ENCODE measurements around the gene CCR1.

The CCR1 gene

DNA sequence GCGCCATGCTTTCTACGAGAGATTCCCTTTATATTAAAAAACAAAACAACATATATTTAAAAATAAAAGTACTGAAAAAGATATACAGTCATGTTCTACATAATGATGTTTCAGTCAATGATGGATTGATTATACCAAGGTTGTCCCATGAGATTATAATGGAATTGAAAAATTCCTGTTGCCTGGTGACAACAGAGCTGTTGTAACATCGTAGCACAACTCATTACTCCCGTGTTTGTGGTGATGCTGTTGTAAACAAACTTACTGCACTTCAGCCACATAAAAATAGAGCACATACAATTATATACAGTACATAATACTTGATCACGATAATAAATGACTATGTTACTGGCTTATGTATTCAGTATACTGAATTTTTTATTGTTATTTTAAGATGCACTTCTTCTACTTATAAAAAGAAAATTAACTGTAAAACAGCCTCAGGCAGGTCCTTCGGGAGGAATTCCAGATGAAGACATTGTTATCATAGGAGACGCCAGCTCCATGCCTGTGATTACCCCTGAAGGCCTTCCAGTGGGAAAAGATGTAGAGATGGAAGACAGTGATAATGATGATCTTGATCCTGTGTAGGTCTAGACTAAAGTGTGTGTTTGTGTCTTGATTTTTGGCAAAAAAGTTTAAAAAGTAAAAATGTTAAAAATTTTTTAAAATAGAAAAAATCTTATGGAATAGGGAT is 11.7 kb downstream of the CCR1 start:
- in situ Hi-C loops (cut with MboI; ENCODE audit: low sequenced_read_pairs, unreplicated experiment): no loop called here
- no peak for DNase-seq (ENCODE audit: low spot score)
- TF ChIP-seq, protein P1, sequence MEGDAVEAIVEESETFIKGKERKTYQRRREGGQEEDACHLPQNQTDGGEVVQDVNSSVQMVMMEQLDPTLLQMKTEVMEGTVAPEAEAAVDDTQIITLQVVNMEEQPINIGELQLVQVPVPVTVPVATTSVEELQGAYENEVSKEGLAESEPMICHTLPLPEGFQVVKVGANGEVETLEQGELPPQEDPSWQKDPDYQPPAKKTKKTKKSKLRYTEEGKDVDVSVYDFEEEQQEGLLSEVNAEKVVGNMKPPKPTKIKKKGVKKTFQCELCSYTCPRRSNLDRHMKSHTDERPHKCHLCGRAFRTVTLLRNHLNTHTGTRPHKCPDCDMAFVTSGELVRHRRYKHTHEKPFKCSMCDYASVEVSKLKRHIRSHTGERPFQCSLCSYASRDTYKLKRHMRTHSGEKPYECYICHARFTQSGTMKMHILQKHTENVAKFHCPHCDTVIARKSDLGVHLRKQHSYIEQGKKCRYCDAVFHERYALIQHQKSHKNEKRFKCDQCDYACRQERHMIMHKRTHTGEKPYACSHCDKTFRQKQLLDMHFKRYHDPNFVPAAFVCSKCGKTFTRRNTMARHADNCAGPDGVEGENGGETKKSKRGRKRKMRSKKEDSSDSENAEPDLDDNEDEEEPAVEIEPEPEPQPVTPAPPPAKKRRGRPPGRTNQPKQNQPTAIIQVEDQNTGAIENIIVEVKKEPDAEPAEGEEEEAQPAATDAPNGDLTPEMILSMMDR (IDR thresholded peaks at IDR 0.05; ENCODE audit: borderline replicate concordance, control extremely low read depth, extremely low read depth, insufficient read depth, missing control alignments): no peak

DNA sequence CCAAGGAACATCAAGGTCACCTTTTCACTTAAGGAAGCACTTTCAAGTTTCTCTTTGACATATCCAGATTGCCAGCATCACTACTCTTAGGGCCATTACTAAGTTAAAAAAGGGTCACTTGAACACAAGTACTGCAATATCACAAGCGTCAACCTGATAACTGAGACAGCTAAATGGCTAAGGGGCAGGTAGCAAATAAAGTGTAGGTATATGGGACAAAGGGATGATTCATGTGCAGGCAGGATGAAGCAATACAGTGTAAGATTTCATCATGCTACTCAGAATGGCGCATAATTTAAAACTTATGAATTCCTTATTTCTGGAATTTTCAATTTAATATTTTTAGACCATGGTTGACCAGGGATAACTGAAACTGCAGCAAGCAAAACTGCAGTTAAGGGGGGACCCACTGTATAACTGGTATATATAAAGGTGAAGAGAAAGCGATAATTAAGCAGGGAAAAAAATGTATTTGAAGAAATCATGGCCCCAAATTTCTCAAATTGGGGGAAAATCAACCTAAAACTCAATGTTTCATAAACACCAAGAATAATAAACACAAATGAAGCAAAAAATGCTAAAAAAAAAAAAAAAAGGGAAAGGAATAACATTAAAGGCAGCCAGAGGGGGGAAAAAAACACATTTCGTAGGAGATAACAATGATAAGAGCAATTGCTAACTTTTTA is 13.1 kb downstream of the CCR1 start:
- DNase-seq (ENCODE audit: low spot score): no peak
- TF ChIP-seq, protein P1 (IDR thresholded peaks at IDR 0.05; ENCODE audit: borderline replicate concordance, control extremely low read depth, extremely low read depth, insufficient read depth, missing control alignments): no peak
- in situ Hi-C loops (cut with MboI; ENCODE audit: low sequenced_read_pairs, unreplicated experiment): no loop called here

DNA sequence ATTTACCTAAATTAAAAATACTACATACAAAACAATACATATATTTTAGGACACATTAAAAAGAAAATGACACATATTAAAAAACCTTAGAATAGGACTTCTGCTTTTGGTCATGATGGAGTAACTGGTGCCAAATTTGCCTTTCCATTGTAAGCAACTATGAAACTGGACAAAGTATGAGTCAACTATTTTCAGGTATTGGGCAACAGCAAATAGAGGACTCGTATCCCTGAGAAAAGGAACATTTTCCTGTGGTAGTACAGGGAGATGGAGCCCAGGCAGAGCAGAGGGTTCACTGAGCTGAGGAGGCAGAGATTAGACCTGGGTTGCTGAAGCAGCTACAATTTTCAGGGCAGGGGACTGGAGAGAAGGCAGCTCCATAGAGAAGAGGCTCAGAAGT is 14.7 kb downstream of the CCR1 start:
- DNase-seq (ENCODE audit: low spot score): no peak
- in situ Hi-C loops (cut with MboI; ENCODE audit: low sequenced_read_pairs, unreplicated experiment): no loop called here

DNA sequence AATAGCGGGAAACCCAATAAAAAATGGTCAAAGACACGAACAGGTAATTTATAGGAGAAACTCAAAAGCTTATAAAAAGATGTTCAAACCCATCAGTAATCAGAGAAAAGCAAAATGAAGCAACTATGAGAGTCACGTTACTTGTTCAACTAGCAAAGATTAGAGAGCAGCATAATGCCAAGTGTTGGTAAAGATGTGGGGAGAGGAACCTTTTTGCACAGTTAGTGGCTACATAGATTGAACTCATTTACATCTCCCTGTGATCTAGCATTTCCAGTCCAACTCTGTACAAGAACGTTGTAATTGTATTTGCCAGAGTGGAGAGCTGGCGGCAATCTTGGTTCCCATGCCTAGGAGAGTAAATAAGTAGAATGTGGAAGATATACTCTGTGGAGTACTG is 15.2 kb downstream of the CCR1 start:
- no peak for DNase-seq (ENCODE audit: low spot score)
- in situ Hi-C loops (cut with MboI; ENCODE audit: low sequenced_read_pairs, unreplicated experiment): no loop called here
- TF ChIP-seq, protein P1 (IDR thresholded peaks at IDR 0.05; ENCODE audit: borderline replicate concordance, control extremely low read depth, extremely low read depth, insufficient read depth, missing control alignments): no peak

More for the DNA sequence above, 14.7 kb downstream of the CCR1 start:
- TF ChIP-seq, protein P1 (IDR thresholded peaks at IDR 0.05; ENCODE audit: borderline replicate concordance, control extremely low read depth, extremely low read depth, insufficient read depth, missing control alignments): no peak

DNA sequence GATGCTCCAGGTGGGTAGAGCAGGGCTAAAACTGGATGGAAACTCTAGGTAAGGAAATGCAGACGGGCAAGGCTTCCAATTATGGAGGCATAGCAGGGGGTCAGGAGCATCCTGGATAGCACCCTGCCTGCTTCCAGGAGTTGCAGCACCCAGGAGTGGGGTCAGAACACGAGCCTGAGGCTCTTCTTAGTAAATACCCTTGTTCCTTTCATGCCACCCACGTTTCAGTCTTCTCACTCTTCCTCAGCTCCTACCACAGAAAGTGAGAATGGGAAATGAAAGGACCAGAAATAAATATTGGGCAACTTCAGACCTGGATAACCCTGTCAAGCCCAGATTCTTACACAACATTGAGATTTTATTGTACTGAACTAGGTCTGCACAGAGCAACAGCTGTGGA is 16.4 kb downstream of the CCR1 start:
- no peak for DNase-seq (ENCODE audit: low spot score)
- in situ Hi-C loops (cut with MboI; ENCODE audit: low sequenced_read_pairs, unreplicated experiment): no loop called here
- TF ChIP-seq, protein P1 (IDR thresholded peaks at IDR 0.05; ENCODE audit: borderline replicate concordance, control extremely low read depth, extremely low read depth, insufficient read depth, missing control alignments): no peak

DNA sequence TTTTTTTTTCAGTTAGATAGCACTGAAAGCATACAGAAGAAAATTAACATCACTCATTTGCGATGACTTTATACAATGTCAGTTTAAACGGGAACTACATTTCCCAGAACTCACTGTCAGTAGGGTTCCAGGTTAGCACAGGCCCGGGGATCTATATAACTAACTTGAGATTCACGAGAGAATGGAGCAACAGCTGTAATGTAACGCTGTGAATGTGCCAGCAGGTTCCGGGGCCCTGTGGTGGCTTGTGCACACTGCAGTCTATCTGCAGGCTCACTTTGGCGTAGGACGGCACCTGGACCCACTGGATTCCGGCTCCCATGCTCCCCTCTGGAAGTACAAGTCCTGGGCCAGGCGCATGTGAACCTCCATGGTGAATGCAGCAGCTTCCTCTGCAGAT is 19.4 kb downstream of the CCR1 start:
- DNase-seq (ENCODE audit: low spot score): no peak
- in situ Hi-C loops (cut with MboI; ENCODE audit: low sequenced_read_pairs, unreplicated experiment): loop anchor here (10.0 kb wide), 1 partner anchor 94 kb away; no protein-coding TSS in a partner anchor
- TF ChIP-seq, protein P1 (IDR thresholded peaks at IDR 0.05; ENCODE audit: borderline replicate concordance, control extremely low read depth, extremely low read depth, insufficient read depth, missing control alignments): no peak

Measured in GM13976 (cell line).